Stimulated activated CD8-positive, alpha-beta memory T cell treated with anti-CD3 and anti-CD28 coated beads, Interleukin-7, amount 100 ng/mL, for 4 hours (primary cell): ENCODE measurements around the gene A3GALT2.
"Not testable (repeated sequence)": the region's sequence is repeated elsewhere in the genome, so short reads cannot be mapped to it uniquely, and the experiment has no call there.

Experiments
- DNase-seq, 2 donors: peaks; one replicate each; pipeline ENCODE4 v3.0.0-alpha.2; 2020; ENCODE audit warnings: low read depth in 2 of 2

A3GALT2 gene

DNA sequence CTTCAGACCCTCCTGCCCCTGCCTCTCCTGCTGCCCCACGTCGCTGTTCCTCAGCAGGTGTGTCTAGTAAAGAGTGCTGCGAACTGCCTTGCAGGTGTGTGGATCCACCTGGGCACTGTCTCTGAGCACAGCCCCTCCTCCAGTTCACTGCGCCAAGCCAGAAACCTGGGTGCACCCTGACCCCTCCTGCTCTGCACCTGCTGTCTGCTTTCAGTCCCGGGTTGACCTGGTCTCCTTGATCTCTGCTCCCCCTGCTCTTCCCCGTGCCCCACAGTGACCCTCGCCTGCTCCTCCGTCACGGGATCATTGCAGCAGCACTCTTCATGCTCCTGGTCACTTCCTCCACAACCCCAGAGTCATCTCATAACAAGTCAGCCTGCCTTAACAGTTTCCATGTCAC, 6.5 kb downstream of the A3GALT2 start:
- DNase-seq: no peak

GRCh38 chr1:33312413-33312749, 8.5 kb downstream of the A3GALT2 start:
- no peak for DNase-seq

DNA sequence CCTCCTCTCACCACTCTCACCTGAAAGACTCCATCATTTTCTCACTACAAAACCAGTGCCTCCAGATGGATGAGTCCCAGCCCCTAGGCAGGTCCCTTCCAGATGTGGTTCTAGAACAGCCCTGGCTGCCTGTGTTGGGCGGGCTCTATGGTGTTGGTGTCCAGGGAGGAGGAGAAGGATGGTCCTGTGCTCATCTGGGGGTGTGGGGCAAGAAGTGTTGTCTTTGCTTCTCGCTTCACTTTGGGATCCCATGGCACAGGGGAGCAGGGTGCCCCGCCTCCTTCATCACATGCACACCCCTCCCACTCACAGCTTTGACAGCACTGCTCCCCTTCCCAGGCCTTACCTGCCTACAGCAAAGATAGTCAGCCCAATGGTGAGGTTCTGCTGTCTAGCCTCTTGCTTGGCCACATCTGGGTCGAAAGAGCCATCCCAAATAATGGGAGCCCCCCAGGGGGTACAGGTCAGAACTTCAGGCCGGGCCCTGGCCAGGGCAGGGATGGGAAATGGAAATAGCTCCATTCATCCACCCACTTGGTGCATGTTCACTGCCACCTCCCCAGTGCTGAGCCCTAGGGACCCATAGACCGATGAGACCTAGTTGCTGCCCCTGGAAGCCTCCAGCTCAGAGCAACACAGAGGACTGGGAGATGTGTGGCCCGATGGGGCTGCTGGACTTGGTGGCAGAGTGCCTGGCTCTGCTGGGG, 9.0 kb downstream of the A3GALT2 start:
- DNase-seq: no peak

GRCh38 chr1:33310702-33311101, 10.2 kb downstream of the A3GALT2 start:
- no peak for DNase-seq

DNA sequence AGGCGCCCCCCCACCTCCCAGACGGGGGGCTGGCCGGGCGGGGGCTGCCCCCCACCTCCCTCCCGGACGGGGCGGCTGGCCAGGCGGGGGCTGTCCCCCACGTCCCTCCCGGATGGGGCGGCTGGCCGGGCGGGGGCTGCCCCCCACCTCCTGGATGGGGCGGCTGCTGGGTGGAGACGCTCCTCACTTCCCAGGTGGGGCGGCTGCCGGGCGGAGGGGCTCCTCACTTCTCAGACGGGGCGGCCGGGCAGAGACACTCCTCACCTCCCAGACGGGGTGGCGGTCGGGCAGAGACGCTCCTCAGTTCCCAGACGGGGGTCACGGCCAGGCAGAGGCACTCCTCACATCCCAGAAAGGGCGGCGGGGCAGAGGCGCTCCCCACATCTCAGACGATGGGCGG, 11.5 kb downstream of the A3GALT2 start:
- not testable (repeated sequence) for DNase-seq

GRCh38 chr1:33307494-33307864, 13.4 kb downstream of the A3GALT2 start:
- DNase-seq: no peak

GRCh38 chr1:33306653-33307493, 14.0 kb downstream of the A3GALT2 start:
- DNase-seq: no peak

DNA sequence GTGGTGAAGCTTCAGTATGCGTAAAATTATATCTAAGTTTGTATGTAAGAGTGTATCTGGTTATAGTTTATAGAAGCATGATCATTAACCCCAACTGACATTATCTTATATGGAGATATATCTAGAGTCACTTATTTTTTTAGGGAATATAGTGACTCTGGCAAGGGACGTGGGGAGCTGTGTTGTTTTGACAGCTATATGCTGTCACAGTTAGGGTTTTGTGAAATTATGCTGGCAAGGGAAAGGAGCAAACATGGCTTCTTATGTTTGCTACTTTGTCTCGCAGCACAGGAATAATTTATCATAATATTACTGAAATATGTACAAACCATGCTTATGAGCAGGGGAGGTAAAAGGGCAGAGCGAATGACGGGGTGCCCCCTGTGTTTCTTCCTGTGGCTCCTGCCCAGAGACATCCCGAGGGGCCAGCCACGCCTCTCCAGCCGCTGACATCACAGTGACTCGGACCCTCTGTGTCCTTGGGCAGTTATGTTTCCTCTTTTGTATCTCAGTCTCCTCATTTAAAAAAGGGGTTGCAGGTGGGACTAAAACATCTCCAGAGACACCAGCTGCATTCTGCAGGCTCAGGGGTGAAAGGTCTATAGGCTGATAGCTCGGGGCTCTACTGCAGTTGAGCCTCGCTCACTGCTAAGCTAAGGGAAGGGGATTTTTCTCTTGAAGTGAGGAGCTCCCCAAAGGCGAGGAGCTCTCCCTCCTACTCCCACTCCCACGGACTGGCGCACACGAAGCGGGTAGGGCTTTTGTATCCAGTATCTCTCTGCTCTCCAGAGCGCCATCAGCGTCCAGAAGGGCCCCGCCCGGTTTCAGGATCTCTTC, 14.9 kb downstream of the A3GALT2 start:
- no peak for DNase-seq

- no peak for DNase-seq
Observed at GRCh38 chr1:33305016-33305415, 15.9 kb downstream of the A3GALT2 start.

GRCh38 chr1:33302325-33302724, 18.6 kb downstream of the A3GALT2 start:
- no peak for DNase-seq

GRCh38 chr1:33301273-33301984, 19.5 kb downstream of the A3GALT2 start:
- DNase-seq: no peak

DNA sequence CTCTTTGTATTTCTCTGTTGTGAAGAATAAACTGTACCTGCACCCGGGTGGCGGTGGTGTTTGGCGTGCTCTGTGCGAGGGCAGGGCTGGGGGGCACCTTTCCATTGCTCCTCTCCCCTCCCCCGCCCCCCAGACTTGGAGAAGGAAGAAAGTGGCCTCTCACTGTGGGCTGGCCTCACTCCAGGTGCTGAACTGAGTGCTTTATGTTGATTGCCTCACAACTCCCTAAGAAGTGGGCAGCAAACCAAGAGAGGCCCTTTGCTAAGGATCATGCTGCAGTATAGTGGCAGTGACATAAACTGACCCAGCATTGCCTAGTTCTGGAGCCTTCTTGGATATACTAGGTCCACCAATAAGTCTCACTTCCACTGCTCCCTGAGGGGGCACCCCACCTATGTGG, 20.2 kb downstream of the A3GALT2 start:
- DNase-seq: no peak

GRCh38 chr1:33299461-33300155, 21.3 kb downstream of the A3GALT2 start:
- no peak for DNase-seq

DNA sequence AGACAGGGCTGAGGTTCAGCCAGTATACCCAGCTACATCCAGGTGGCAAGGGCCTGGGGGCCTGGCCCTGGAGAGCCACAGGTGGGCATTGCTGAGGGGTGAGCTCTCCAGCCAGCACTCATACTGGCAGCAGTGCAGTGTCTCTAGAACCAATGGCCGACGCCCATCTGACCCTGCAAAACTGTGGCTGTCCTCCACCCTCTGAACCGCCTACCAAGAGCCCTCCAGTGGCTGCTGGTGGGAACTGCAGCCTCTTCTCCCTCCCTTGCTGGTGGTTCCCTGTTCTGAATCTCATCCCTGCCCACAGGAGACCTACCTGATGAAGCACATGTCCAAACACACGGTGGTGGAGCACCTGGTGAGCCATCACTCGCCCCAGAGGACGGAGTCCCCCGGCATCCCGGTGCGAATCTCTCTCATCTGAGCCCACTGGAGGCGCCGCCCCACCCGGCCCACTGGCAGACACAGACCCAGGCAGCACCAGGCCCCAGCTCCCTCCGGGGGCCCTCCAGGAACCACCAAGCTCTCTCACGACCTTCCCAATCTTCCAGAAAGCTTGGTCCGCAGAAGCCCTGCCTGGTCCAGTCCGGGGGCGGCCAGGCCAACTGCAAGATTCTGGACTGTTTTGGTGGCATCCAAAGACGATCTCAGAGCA, 22.1 kb downstream of the A3GALT2 start:
- peak; percentile 3 to 24 for DNase-seq

DNA sequence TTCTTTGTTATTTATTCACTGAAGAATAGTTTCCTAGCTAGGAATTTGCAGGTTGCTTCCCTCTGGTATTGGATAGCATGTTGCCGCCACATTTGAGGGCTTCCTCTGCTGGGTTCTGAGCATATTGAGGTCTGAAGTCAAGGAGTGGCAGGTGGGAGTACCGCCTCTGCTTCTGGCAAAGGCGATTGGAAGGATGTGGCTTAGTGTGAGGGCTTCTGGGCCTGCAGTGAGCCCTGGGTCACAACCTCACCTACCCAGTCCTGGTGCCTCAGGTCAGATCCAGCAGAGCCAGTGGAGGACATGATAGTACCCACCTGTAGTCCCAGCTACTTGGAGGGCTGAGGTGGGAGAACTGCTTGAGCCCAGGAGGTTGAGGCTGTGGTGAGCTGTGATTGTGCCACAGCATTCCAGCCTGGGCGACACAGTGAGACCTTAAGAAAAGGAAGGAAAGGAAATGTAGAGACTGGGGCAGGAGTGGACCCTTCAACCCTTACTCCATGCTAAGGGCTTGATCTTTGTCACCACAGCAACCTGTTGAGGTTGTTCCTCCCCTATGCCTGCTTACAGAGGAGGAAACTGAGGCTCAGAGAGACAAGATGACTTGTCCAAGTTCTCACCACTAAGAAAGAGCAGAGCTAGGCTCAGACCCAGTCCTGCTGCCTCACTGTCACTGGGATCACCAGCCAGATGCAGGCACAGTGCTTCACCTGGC, 22.8 kb downstream of the A3GALT2 start:
- no peak for DNase-seq

DNA sequence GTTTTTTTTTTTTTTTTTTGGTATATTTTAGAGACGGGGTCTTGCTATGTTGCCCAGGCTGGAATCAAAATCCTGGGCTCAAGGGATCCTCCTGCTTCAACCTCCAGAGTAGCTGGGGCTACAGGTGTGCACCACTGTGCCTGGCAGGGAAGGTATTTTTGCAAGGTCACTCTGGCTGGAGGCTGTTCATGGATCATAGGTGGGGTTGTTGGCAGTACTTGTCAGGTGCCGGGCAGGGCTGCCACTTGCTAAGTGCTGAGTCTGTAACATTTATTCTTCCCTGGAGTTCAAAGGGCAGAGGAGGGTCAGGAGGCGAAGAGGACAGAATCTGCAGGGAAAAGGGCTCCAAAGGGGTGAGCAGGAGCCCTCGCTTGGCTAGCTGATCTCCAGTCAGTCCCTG, 24.1 kb downstream of the A3GALT2 start:
- no peak for DNase-seq

- no peak for DNase-seq
Observed at GRCh38 chr1:33296082-33296458, 24.8 kb downstream of the A3GALT2 start.

DNA sequence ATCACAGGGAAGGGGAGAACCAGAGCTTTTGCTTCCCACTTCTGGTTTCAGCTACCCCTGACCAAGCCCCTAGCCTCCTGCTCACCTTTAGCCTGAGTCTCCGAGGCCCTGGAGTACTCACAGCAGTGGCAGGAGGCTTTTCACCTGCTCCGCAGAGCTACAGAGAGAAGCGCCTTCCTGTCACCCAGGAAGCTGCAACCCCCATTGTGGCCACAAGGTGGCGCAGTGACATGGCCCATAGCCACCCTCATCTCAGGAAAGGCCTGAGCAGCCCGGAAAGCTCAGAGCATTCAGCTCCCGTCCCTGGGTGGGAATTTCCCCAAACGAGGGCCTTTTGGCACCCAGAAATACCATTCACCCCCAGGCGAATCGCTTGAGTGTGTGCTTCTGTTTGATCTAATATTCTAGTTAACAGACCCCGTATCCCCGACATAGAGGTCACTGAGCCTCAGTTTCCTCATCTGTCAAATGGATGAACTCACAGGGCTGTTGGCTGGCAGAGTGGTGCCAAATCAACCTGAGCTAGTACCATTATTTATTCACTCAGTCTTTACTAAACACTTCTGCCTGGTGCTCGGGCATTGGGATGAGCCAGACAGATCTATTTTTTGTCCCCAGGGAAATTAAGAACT, 25.3 kb downstream of the A3GALT2 start:
- DNase-seq: peak; percentile 73 to 74

DNA sequence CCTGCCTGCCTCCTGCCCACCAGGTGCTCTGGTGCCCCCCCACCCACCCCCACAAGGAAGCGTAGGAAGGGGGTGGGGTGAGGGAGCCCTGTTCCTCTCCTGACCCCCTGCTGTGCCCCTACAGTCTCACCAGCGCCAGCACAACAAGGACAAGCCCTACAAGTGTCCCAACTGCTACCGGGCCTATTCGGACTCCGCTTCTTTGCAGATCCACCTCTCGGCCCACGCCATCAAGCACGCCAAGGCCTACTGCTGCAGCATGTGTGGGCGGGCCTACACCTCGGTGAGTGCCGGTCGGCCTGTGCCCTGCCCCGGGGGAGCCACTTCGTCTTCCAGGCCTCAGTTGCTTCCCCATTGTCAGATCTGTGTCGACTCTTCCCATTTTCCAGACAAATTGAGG, 25.9 kb downstream of the A3GALT2 start:
- no peak for DNase-seq
